ENCODE results near the gene IRAK2. TPM values are rescaled to one million over a fixed set of nuclear protein-coding genes. Genes with fewer than 3 reads are reported as not detected.

The IRAK2 gene
- total RNA-seq, 4 donors from 2014 or later = 4.4 to 23.3 (median 9.6) TPM

GRCh38 chr3:10229576-10229975, 64.9 kb downstream of the IRAK2 start:
- TF ChIP-seq CTCF (IDR thresholded peaks at IDR 0.05) (no peak), POLR2A (IDR thresholded peaks at IDR 0.05) (no peak)
- H3K36me3 ChIP-seq = peaks cover 0 to 73% (median 7%) of the 10 kb centered on the region in 3 donors
- H3K4me3 ChIP-seq = no peak overlapping the region
- 87 to 93% methylated on average over 7 of the region's 7 CpGs for WGBS, 2 donors
- H3K27me3 ChIP-seq = no peaks in the 10 kb centered on the region
- H3K9me3 ChIP-seq = no peaks in the 10 kb centered on the region
- H3K27ac ChIP-seq = no peak overlapping the region
- intact Hi-C loops (cut with DNase I) = loop anchor here (10.0 kb wide), 1 partner anchor 65 kb away; the partner anchor contains the start of gene IRAK2
- H3K4me1 ChIP-seq = peaks cover 8 to 17% (median 9%) of the 10 kb centered on the region in 3 donors
- DNase-seq = no peak

GRCh38 chr3:10232137-10232536, 67.4 kb downstream of the IRAK2 start:
- Histone ChIP-seq H3K27ac (no peak overlapping the region), H3K9me3 (no peaks in the 10 kb centered on the region), H3K4me1 (peaks cover 0 to 8% (median 4%) of the 10 kb centered on the region in 3 donors), H3K27me3 (no peaks in the 10 kb centered on the region), H3K36me3 (peaks cover 7 to 88% (median 15%) of the 10 kb centered on the region in 3 donors), H3K4me3 (no peak overlapping the region)
- no peak for DNase-seq
- intact Hi-C loops (cut with DNase I) = no loop called here
- WGBS, 2 donors = 68 to 80% methylated on average over 7 of the region's 7 CpGs
- no peak for TF ChIP-seq POLR2A (IDR thresholded peaks at IDR 0.05)
- TF ChIP-seq CTCF (IDR thresholded peaks at IDR 0.05) = no peak

DNA sequence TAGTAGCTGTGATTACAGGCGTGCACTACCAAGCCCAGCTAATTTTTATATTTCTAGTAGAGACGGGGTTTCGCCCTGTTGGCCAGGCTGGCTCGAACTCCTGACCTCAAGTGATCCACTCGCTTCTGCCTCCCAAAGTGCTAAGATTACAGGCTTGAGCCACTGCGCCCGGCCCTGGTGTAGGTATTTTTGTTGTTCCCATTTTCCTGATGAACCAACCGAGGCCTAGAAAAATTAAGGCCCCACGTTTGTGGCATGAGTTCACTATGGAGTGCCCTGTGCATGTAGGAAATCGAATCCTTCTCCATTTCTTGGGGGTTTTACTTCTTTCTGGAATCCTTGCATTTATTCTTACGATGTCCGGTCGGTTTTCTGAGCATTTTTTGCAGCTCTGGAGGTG, 69.3 kb downstream of the IRAK2 start:
- peaks cover 8 to 83% (median 15%) of the 10 kb centered on the region in 3 donors for H3K36me3 ChIP-seq
- H3K27me3 ChIP-seq = no peaks in the 10 kb centered on the region
- no peak overlapping the region for H3K27ac ChIP-seq
- 84 to 92% methylated on average over 8 to 11 of the region's 13 CpGs for WGBS, 2 donors
- DNase-seq = no peak
- TF ChIP-seq CTCF (IDR thresholded peaks at IDR 0.05) (no peak), POLR2A (IDR thresholded peaks at IDR 0.05) (no peak)
- no peaks in the 10 kb centered on the region for H3K9me3 ChIP-seq
- H3K4me3 ChIP-seq = no peak overlapping the region
- no peaks in the 10 kb centered on the region for H3K4me1 ChIP-seq
- intact Hi-C loops (cut with DNase I) = no loop called here

- Histone ChIP-seq H3K27ac (no peak overlapping the region), H3K27me3 (no peaks in the 10 kb centered on the region)
These were observed 70.0 kb downstream of the IRAK2 start for GRCh38 chr3:10234526-10235230.

More at GRCh38 chr3:10234526-10235230, 70.0 kb downstream of the IRAK2 start:
- no peak for TF ChIP-seq POLR2A (IDR thresholded peaks at IDR 0.05)
- TF ChIP-seq CTCF (IDR thresholded peaks at IDR 0.05) = no peak
- Histone ChIP-seq H3K4me3 (no peak overlapping the region), H3K4me1 (no peaks in the 10 kb centered on the region), H3K9me3 (no peaks in the 10 kb centered on the region), H3K36me3 (peaks cover 8 to 83% (median 15%) of the 10 kb centered on the region in 3 donors)
- intact Hi-C loops (cut with DNase I) = no loop called here
- WGBS, 2 donors = 86 to 91% methylated on average over 12 to 26 of the region's 36 CpGs
- no peak for DNase-seq
